ENCODE results near the gene TGIF2.
"Not testable (repeated sequence)": the region's sequence is repeated elsewhere in the genome, so short reads cannot be mapped to it uniquely, and the experiment has no call there.

Gene TGIF2

DNA sequence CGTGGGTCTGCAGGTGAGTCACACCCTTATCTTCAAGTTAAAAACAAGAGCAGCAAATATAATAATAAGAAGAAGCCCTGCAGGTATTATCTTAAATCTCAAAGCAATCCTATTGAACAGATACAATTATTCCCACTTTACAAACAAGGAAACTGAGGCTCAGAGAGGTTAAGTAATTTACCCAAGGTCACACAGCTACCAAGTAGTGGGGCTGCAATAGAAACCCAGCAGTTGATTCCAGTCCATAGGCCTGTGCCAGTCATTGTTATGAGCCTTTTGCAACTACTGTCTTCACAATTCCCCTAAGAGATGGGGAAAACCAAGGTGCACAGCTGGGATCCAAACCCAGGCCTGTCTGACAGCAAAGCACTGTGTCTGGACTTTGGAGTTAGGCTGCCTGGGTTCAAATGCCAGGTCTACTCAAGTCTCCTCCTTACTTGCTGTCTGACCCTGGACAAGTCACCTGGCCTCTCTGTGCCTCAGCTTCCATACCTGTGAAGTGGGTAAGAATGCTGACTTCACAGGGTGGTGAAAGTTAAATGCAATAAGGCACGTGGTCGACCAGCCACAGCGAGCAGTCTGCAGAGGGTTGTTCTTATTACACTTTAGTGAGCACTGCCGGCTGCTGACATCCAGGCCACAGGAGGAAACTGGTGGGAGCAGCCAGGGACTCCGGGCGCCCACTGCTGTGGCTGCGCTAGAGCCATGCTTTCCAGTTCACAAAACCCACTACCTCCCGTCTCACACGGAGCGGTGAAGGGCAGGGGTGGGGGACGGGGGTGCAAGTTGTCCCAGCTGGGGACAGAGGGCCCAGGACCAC, 26.0 kb upstream of the TGIF2 start:
- no peak for DNase-seq

DNA sequence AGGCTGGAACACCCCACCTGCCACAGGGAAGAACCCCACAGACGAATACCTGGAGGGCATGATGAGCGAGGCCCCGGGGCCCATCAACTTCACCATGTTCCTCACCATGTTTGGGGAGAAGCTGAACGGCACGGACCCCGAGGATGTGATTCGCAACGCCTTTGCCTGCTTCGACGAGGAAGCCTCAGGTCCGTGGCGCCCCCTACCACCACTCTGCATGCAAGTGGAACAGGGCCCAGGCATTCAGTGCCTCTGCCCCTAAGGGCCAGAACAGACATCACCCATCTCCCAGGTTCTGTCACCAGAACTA, 25.4 kb upstream of the TGIF2 start:
- no peak for DNase-seq

DNA sequence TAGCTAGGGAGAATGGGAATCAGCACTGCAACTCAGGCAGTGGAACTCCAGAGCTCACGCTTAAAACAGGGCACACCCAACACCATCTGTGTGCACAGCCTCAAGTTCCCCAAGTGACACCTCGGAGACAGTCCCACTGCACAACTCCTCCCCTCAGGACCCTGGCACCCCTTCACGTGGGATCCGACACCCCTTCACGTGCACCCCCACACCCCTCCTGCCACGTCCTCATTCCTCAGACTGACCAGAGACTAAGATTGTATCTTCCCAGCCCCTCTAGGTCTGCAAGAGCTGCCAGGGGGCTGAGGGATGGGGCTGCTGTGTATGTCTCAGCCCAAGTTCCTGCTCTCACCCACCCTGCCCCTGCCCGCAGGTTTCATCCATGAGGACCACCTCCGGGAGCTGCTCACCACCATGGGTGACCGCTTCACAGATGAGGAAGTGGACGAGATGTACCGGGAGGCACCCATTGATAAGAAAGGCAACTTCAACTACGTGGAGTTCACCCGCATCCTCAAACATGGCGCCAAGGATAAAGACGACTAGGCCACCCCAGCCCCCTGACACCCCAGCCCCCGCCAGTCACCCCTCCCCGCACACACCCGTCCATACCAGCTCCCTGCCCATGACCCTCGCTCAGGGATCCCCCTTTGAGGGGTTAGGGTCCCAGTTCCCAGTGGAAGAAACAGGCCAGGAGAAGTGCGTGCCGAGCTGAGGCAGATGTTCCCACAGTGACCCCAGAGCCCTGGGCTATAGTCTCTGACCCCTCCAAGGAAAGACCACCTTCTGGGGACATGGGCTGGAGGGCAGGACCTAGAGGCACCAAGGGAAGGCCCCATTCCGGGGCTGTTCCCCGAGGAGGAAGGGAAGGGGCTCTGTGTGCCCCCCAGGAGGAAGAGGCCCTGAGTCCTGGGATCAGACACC, 24.4 kb upstream of the TGIF2 start:
- no peak for DNase-seq

DNA sequence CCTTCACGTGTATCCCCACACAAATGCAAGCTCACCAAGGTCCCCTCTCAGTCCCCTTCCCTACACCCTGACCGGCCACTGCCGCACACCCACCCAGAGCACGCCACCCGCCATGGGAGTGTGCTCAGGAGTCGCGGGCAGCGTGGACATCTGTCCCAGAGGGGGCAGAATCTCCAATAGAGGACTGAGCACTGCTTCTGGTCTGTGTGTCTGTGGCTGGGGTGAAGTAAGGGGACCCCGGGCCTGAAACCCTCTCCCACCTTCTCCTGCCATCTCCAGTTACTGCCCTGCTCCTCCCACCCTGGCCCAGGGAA, 23.8 kb upstream of the TGIF2 start:
- no peak for DNase-seq

DNA sequence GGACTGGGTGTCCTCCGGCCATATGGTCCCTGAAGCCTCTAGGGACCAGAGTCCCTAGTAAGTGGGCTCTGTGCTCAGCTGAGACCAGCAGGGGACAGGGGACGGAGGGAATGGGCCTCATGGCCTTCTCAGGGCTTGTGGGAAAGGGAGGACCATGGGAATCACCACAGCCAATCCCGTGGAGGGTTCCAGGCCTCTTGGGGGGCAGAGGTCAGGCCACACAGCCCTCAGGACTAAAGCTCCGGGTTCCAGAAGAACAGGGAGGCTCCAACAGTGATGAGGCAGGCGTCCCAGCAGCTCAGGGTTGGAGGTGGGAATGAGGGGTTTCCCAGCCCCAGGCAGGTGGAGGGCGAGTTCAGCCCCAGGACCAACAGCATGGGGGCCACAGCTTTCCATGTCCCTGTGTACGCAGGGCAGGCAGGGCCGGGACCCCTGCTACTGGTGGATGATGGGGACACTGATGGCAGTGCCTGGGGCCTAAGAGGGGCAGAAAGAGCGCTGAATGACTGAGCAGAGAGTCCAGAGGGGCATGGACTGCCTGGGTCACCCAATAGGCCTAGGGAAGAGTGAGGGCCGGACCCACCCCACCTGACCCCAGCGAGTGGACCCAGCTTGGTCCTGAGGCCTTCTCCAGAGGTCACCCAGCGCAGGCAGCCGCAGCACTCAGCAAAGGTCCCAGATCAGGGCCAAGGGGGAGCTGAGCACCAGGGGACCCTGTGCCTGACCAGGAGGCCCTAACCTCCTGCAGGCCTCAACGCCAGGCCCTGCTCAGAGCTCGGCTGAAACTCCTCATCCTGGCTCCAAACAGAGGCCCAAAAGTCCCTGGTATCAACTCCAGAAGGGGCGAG, 23.2 kb upstream of the TGIF2 start:
- DNase-seq = no peak

DNA sequence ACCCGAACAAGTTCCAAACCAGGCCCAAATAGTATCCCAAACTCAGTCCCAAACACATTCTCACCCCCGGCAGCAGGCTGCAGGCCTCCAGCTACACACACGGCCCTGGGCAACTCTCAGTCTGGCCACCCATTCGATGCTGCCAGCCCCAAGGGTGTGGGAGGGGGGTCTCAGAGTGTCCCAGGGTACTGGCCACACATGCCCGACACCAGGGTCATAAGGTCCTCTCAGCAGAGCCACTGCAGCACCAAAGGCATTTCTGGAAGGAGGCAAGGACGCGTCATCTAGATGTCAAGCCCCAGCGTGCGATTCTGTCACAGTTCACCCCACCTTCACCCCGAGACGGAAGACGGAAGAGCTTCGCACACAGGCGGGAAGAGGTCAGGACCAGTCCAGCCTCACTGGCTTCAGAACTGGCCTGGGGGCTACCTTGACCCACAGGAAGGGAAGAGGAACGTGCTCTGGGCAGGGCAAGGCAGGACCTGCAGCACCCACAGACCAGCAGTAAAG, 22.6 kb upstream of the TGIF2 start:
- no peak for DNase-seq

DNA sequence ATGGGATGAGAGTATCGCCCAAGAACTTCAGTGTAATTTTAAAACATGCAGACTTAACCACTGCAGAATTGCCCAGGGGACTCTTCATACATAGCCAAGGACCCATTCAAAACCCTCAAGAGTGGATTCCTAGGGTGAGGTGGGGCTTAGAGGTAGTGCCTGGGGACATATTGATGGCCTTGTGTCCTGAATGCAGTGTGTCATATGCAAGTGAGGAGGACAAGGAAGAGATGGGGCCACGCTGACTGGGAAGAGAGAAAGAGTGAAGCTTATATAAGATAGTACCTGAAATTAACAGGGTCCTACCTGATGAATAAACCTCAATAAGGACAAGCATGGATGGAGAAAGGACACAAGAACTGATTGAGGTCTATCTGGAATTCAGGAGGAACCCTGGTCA, 18.1 kb upstream of the TGIF2 start:
- no peak for DNase-seq

DNA sequence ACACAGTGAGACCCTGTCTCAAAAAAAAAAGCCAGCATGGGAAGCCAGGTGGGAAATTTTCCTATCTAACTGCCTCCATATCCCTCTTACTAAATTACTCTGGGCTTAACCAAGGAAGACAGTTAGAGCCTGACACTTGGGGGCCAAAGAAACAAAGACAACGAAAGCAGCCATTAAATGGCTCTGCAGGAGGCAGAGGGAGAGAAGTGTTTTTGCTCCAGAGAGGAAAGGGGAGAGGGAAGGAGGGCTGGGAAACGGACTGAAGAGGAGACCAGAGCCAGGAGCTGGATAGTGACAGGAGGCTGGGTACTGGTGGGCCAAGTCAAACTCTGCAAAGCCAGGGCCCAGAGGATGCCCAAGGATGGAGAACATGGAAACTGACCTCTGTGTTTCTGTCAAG, 10.7 kb upstream of the TGIF2 start:
- no peak for DNase-seq

DNA sequence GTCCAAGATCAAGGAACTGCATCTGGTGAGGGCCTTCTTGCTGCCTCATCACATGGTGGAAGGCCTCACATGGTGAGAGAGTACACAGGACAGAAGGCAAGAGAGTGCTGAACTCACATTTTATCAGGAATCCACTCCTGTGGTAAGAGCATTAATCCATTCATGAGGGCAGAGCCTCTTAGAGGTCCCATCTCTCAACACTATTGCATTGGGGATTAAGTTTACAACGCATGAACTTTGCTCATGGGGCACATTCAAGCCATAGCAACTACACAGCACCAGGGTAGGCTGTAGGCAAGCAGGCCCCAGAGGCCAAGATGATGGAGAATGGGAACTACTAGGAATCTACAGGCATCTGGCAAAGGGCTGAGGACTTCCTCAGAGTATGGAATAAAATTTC, 10.0 kb upstream of the TGIF2 start:
- DNase-seq = no peak

DNA sequence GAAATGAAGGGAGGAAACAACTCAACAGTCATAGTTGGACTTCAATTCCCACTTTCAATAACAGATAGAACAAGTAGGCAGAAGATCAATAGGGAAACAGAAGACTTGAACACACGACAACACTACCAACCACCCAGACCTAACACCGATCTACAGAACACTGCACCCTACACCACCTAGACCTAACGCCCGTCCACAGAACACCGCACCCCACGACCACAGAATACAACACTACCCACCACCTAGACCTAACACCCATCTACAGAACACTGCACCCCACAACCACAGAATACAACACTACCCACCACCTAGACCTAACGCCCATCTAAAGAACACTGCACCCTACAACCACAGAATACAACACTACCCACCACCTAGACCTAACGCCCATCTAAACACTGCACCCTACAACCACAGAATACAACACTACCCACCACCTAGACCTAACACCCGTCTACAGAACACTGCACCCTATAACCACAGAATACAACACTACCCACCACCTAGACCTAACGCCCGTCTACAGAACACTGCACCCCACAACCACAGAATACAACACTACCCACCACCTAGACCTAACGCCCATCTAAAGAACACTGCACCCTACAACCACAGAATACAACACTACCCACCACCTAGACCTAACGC, 9.2 kb upstream of the TGIF2 start:
- DNase-seq = not testable (repeated sequence)

DNA sequence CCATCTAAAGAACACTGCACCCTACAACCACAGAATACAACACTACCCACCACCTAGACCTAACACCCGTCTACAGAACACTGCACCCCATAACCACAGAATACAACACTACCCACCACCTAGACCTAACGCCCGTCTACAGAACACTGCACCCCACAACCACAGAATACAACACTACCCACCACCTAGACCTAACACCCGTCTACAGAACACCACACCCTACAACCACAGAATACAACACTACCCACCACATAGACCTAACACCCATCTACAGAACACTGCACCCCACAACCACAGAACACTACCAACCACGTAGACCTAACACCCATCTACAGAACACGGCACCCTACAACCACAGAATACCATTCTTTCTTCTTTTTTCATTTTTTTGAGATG, 8.7 kb upstream of the TGIF2 start:
- DNase-seq = not testable (repeated sequence)

DNA sequence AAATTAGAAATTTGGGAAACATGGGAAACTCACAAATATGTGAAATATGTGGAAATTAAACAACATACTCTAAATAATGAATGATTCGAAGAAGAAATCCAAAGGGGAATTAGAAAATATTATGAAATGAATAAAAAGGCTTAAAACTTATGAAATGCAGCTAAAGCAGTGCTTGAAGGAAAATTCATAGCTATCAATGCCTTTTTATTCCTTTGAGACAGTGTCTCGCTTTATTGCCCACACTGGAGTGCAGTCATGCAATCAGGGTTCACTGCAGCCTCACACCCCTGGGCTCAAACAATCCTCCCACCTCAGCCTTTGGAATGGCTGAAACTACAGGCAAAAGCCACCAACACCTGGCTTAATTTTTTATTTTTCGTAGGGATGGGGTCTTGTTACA, 7.9 kb upstream of the TGIF2 start:
- no peak for DNase-seq

DNA sequence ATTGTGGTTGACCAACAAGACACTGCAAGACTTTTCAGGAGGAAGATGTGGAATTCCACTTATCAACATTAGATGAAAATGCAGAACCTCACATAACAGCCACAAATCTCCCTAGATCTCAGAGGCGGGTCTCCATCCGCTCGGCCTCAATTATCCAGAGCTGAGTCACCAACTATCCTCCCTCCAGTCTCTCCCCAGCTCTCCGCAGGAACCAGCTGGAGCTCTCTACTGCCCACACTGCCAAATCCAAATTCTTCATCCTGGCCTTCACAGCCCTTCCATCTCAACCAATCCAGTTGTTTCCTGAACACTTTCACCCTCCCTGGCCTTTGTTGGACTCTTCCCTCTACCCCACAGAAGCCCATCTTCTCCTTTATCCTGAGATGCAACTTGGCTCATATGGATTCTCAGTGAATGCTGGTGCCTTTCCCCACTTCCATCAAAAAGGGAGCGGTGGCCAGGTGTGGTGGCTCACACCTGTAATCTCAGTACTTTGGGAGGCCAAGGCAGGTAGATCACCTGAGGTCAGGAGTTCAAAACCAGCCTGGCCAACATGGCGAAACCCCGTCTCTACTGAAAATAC, 3.5 kb upstream of the TGIF2 start:
- DNase-seq = no peak

DNA sequence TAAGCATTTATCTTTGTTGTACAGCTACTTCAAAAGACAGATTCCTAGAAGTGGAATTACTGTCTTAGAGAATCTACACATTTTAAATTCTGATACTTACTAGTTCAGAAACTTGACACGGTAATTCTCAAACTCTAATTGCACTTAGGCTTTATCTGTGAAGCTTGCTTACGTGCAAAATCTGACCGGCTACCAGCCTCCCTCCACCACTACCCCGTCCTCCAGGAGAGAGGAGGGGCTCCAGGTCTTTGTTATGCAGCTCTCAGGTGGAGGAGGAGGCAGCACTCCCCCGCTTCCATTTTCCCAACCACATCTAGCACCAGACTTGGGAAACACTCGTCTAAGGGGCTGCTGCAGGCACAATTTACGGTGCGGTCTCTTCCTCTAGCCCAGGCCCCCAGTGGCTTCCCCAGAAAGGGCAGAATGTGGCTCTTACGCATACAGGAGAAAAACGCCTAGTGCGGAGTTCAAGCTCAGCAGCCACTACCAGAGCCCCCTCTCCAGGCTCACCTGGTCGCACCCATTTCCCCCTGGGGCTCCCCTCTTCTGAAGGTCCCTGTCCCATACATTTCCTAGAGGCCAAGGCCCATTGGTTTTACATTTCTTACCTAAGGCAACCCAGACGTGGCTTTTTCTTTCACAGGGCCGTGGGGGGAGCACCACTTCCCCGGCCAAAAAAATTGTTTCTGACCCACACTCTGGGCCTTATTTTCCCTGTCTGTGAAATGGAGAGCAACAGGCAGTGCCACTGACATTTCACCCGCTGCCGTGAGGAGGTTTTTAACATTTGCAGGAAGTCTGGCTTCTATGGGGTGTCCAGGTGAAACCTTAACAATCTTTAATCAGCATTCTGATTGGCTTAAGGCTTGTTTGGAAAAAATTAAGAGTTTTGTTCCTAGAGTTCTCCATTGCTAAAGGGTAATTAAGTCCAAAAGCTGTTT, 1.6 kb upstream of the TGIF2 start:
- DNase-seq = no peak

DNA sequence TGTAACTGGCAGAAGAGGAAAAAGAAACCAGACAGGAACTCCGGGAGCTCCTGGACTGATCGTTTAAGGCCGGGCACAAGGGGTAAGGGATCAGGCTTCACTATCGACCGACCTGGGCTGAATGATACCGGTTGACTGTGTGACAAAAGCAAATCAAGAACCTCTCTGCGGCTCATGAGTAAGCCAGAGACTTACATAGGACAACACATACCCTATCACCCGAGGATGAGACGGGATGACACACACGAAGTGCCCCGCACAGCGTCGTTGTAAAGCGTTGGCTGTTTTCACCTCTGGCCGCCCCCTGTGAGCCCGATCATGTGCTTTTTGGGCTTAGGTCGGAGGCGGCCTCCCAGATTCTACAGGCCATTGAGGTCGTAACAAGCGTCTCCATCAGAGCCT, 695 bp upstream of the TGIF2 start:
- no peak for DNase-seq

DNA sequence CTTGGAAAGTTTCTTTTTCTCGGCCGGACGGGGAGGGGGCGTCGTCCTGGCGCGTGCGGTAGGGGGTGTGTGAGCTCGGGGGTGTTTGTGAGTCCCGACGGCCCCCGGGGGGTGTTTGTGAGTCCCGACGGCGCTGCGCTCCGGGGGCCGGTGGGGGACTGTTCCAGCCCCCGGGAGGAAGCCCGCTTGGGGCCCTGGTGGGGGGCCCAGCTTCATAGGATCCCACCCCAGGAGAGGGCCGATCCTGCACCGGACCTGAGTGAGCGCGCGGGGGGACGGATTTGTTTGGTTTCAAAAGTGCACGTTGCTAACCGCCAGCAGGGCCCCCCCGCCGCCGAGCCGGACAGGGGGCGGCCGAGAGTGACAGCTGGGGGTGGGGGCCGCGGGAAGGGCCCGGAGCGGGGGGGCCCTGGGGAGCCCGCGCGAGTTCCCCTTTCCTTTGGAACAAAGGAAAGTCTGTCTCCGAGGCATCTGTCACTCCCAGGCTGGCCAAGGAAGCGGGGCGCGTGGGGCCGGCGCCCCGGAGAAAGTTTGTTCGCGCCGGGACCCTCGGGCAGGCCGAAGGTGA, 485 bp downstream of the TGIF2 start:
- DNase-seq = no peak

DNA sequence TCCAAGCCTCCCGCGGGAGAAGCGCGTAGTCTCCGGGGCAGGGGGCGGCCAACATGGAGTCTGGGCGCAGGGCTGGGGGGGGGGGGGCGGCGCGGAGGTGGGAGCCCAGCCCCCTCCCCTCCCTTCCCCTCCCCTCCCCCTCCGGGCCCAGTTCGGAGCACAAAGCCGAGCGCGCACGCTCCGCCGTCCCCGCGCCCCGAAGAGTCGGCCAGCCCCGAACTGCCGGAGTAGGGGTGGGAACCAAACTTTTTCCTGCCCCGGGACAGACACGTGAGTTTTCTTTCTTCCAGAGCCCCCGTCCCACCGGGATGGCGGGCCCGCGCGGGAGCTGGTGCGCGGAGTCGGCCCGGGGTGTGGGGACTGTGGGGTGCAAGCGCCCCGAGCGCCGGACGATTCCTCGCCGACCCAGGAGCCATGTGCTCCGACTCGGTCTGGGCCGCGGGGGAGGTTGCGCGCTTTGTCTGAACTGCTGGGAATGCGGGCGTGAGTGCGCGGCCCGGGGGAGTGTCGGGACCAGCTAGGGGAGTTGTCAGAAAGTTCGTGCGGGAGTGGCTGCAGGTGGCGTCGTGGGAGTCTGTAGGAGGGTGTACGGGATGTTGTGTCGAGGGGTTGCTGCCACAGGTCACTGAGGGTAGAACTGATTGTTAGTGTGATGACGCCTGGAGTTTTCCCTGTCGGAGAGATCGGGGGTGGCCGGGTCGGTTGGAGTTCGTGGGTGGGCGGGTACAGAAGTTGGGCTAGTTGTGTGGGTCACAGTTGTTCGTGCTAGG, 1.2 kb downstream of the TGIF2 start:
- peak; percentile 26 for DNase-seq

DNA sequence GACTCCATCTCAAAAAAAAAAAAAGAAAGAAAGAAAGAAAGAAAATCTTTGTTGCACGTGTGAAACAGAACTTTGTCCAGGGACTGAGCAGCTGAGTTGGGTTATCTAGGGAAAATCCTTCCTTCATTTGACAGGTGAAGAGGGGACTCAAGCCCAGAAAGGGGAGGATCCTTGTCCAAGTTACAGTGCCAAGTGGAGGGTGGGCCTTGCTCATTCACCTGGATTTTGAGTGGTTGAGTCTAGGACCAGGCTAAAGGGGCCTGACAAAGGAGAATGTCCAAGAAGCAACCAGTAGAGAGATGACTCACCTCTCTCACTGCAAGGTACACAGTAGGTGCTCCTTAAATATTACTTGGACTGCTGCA, 2.7 kb downstream of the TGIF2 start:
- DNase-seq = no peak

DNA sequence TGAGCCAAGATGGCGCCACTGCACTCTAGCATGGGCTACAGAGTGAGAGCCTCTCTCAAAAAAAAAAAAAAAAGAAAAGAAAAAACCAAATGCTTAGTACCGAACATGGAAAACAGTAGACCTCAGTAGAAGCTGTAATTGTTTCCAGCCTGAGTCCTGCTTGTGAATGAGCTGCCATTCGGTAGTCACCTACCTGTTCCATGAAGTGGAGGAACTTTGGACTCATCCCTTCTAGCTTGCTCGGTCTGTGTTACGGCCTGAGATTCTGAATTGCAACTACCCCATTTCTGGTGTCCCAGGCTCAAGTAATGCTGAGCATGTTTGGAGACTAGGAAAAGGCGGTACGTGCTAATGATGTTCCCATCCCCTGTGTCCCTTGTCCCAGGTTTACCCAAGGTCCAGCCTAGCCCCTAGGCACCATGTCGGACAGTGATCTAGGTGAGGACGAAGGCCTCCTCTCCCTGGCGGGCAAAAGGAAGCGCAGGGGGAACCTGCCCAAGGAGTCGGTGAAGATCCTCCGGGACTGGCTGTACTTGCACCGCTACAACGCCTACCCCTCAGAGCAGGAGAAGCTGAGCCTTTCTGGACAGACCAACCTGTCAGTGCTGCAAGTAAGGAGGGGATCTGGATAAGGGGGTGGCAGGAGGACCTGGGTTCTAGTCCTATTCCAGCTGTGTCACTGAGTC, 5.1 kb downstream of the TGIF2 start:
- no peak for DNase-seq

Data from GF-D8 (cell line).